Stimulated activated CD8-positive, alpha-beta memory T cell treated with anti-CD3 and anti-CD28 coated beads, Interleukin-15, amount 100 ng/mL, for 48 hours (primary cell): ENCODE data around the gene SPPL2A.
A peak's percentile ranks its signal among the peaks of the same experiment; 100 is the strongest.
"Not testable (repeated sequence)": the region's sequence is repeated elsewhere in the genome, so short reads cannot be mapped to it uniquely, and the experiment has no call there.

Source experiments
- DNase-seq, 2 donors: peaks; one replicate each; pipeline ENCODE4 v3.0.0-alpha.2; 2020; ENCODE audit warnings: low read depth in 2 of 2

Gene SPPL2A, protein sequence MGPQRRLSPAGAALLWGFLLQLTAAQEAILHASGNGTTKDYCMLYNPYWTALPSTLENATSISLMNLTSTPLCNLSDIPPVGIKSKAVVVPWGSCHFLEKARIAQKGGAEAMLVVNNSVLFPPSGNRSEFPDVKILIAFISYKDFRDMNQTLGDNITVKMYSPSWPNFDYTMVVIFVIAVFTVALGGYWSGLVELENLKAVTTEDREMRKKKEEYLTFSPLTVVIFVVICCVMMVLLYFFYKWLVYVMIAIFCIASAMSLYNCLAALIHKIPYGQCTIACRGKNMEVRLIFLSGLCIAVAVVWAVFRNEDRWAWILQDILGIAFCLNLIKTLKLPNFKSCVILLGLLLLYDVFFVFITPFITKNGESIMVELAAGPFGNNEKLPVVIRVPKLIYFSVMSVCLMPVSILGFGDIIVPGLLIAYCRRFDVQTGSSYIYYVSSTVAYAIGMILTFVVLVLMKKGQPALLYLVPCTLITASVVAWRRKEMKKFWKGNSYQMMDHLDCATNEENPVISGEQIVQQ

DNA sequence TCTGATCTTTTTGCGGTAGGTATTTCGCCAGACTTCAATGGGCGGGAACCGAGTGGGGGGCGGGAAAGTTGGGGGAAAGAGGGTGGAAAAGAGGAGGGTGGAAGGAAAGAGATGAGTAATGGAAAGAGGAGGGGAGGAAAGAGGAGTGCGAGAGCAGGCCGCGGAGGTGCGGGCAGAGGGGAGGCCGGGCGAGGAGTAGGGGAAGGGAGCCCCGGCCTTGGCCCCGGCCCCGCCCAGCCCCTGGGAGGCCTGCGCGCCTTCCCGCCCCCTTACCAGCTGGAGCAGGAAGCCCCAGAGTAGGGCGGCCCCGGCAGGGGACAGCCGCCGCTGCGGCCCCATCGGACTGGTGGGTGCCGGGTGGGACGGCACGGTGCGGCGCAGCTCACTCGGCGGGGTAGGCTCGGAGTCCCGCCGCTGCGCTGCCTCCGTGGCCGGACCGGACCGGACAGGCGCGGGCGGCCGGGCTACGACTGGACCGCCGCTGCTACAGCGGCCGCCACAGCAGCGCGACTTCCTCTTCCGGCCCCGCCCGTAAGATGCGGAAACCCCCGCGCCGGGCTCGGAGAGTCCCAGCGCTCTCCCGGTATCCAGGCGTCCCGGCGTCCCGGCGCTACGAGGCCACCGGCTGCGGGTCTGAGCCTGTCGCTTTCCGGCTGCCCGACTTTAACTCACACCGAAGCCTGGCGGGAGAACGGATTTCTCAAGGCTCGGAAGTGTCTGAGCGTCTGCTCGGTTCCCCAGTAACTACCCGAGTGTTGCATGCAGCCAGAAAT, at the start of gene SPPL2A:
Gene SPPL2A (minus strand): TSS at position 512 of the 773 bp plus-strand sequence. CDS start 173 bp downstream, at position 339.
- DNase-seq: peak; percentile 90

DNA sequence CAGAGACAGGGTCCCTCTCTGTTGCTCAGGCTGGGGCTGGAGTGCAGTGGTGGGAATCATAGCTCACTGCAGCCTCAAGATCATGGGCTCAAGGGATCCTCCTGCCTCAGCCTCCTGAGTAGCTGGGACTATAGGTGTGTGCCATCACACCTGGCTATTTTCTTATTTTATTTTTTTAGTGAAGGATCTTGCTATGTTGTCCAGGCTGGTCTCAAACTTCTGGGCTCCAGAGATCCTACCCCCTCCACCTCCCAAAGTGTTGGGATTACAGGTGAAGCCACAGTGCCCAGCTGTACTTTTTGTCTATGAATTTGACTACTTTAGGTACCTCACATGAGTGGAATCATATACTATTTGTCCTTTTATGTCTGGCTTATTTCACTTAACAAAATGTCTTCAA, 49.1 kb upstream of the SPPL2A start:
- DNase-seq: no peak

DNA sequence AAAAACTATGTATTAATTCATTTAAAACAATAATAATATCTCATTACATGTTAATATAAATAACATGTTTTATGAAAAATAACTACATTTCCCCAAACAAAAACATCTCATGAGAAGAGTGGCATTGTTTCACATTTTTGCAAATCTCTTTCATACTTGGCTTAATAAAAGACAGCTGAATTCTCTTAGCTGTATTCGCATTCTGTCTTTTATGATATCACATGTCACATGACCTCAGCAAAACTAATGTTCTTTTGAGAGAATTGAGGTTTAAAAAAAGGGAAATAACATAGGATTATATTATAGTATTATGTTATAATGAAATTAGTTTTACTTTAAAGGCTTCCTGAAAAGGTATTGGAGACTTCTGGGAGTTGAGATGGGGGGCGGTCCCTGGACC, 48.4 kb upstream of the SPPL2A start:
- DNase-seq: no peak

DNA sequence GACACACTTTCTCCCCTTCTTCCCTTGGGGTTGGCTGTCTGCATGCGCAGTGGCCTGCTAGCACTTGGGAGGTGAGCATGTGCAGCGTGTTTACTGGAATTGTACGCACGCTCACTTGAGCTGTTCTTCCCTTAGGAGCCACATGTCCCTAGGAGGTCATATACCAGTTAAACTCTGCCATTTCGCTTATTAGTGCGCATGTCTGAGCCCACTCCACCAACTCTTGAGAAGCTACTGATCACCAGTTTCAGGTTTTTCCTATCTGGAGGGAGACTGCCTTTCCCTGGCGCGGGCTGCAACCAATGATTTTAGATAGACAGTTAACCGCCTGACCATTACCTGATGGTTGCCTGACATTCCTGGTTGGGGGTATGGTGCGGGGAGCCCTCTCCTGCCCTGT, 47.6 kb upstream of the SPPL2A start:
- DNase-seq: no peak

DNA sequence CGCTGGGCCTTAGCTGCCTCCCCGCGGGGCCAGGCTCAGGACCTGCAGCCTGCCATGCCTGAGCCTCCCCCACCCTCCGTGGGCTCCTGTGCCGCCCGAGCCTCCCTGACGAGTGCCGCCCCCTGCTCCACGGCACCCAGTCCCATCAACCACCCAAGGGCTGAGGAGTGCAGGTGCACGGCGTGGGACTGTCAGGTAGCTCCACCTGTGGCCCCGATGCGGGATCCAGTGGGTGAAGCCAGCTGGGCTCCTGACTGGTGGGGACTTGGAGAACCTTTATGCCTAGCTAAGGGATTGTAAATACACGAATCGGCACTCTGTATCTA, 46.6 kb upstream of the SPPL2A start:
- not testable (repeated sequence) for DNase-seq

DNA sequence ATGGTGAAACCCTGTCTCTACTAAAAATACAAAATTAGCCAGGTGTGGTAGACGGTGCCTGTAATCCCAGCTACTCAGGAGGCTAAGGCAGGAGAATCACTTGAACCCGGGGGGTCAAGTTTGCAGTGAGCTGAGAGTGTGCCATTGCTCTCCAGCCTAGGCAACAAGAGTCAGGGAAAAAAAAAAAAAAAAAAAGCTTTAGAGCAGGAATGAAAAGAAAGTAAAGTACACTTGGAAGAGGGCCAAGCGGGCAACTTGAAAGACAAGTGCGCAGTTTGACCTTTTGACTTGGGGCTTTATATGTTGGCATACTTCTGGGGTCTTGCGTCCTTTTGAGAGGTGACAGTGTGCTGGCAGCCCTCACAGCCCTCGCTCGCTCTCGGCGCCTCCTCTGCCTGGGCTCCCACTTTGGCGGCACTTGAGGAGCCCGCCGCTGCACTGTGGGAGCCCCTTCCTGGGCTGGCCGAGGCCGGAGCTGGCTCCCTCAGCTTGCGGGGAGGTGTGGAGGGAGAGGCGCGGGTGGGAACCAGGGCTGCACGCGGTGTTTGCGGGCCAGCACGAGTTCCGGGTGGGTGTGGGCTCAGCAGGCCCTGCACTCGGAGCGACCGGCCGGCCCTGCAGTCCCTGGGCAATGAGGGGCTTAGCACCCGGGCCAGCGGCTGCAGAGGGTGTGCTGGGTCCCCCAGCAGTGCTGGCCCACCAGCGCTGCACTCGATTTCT, 46.1 kb upstream of the SPPL2A start:
- DNase-seq: not testable (repeated sequence)

DNA sequence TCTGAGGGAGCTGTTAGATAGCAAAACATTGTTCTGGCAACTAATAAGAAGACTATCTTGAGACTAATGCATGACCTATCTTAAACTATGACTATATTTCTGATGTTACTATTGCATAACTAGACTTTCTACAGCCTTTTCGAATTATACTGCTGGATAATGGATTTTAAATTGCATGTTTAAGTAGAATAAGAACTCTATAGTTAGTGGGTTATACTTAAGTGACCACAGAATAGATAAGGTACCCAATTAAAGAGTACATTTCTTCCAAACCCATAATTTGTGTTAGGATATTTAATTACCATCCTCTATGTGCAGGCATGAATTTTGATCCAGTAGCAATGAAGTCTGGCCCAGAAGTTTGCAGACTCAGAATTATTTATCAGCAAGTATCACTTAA, 44.6 kb upstream of the SPPL2A start:
- no peak for DNase-seq

DNA sequence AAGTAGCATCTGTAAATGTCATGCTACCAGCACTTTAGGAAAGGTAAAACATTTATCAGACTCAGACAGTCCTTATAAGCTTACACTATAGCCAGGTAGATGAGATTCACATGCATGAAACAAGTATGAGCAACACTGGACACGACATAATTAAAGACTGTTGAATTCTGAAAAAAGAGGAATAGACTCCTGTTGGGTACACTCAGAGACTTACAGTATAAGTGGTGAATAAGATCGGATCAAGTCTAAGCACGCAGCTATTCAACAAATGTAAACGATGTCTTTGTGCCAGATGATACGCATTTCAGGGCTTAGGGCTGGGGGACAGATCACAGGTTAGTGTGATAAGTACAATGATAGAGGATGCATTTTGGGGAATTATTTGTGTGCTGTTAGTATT, 43.2 kb upstream of the SPPL2A start:
- no peak for DNase-seq

DNA sequence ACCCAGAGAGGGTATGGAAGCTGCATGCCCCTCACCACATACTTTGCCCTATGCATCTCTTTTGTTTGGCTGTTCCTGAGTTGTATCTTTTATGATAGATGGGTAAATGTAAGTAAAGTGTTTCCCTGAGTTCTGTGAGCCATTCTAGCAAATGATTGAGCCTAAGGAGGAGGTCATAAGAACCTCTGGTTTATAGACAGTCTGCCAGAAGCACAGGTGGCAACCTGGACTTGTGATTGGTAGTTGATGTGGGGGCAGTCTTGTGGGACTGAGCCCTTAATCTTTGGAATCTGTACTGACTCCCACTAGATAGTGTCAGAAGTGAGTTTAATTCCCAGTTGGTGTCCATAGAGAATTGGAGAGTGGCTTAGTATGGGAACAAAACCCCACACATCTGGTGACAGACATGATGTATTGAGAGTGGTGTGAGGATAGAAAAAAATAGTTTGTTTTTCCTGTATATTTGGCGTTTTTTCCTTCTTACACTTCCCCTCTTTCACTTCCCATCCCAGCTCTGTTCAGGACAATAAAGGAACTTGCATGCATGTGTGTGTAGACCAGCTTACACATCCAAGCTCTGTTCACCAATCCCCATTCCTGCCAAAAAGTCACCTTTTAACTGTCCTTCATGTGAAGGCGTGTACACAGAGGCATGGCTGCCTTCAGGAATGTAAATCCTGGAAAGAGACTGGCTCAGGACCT, 38.1 kb upstream of the SPPL2A start:
- no peak for DNase-seq

DNA sequence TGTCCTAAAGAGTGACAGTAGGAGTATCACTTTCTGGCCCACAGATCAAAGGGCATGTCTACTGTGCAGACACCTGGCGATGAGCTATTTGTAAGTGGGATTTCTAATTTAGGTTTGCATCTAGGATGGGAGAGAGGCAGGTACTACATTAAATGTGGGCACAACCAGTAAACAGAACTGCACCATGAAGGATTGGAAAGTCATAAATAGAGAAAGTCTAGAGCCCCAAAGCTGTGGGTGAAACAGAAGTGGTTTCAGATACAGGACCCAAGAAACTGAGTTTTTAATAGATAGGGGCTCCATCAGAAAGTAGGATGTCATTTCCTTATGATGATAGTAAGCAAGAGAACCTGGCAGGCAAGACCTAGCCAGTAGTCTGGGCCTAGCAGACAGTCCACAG, 35.2 kb upstream of the SPPL2A start:
- no peak for DNase-seq

DNA sequence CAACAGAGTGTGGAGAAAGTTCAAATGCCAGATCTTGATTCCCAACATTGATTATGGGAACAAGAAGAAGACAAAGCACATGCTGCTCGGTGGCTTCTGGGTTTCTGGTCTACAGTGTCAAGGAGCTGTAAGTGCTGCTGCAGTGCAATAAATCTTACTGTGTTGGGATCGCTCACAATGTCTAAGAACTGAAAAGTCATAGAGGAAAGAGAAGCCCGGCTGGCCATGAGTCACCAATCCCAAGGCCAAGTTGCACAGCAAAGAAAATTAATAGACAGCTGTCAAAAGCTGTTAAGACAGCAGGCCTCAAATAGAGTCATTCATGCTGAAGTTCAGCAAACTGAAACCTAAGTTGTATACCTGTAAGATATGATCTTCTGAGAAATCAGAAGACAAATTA, 33.2 kb upstream of the SPPL2A start:
- no peak for DNase-seq

DNA sequence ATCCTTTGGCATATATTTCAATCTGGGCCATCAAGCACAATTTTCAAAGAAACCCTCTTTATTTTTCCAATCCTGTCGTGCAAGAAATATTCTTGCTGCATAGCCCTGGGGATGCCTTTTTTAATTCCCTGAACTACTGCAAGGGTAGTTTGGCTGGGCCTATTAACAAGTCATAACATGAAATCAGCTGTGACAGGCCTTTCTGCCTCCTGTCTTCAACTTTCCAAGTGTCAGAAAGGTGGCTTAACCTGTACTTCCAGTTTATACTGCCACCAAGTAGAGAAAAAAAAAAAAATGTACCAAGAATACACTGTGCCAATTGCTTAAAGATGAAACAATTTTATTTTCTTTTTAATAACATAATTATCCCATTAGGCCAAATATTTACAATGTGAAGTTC, 32.4 kb upstream of the SPPL2A start:
- DNase-seq: no peak

DNA sequence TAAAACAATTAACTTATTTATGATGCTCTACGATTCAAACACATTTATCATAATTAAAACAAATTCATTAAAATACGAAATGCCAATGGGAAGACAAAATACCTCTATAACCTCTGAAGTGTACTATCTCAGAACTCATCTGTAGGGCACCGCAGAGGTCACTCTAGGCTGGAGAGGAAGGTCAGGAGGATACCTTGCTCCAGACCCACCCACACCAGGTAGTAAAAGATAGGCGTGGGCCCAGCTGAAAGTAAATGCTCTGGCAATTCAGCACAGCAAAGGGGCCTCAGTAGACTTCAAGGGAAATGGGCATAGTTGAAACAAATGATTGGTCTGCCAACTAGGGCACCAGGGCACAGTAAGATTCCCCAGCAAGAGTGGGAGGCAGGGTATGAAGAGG, 26.0 kb upstream of the SPPL2A start:
- no peak for DNase-seq

DNA sequence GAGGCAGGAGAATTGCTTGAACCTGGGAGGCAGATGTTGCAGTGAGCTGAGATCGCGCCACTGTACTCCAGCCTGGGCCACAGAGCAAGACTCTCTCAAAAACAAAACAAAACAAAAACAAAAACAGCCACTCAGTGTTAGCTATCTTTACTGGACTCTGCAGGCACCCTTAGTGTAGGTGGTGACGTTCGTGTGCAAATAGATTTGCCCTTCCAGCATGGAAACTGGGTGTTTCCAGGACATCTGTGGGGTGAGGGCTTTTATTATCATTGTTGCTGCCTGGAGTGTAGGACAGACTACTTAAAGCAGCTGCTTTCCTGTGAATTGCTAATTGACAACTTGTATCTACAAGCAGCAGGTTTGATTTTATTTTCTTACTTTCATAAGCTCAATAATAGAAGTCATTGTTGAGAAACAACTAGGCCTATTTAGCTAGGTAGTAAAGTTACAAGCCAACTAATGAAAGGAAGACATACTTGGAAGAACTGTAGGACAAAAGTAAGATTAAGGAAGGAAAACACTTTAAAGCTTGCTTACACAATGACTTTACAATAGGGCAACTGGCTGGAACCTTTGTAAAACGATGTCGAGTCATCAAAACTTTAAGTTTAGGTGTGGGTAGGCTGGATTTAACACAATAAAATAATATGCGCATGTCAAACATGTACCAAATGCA, 25.4 kb upstream of the SPPL2A start:
- no peak for DNase-seq

DNA sequence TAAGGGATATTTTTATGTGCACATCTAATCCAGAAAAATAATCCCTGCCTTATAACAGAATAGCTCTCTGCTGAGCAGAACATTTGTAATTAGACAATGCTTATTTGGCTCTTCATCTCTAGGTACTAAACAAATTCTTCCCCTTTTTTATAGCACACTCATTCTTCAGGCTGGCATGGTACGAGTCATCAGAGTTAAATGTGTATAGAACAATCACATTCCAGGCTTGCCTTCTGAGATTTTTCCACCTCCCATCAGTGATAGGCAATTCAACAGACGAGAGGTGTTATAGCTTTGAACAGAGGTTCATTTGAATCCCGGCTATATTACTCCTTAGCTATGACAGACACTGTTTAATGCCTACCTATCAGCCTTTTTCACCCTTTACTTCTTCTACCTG, 21.4 kb upstream of the SPPL2A start:
- no peak for DNase-seq

DNA sequence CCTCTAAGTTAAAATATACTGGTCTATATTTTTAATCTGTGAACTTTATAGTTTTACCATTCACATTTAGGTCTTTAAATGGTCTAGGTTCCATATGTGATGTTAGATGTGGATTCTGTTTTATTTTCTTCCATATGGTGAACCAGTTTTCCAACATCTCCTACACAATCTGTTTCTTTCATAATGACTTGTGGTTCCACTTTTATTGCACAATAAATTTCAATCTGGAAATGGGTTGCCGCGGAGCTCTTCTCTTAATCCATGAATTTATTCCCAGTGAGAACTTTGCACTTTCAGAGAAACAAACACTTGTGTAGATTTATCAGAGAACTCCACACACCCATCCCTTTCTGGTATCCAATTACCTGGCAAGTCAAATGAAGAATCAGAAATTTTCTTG, 20.9 kb upstream of the SPPL2A start:
- DNase-seq: no peak

DNA sequence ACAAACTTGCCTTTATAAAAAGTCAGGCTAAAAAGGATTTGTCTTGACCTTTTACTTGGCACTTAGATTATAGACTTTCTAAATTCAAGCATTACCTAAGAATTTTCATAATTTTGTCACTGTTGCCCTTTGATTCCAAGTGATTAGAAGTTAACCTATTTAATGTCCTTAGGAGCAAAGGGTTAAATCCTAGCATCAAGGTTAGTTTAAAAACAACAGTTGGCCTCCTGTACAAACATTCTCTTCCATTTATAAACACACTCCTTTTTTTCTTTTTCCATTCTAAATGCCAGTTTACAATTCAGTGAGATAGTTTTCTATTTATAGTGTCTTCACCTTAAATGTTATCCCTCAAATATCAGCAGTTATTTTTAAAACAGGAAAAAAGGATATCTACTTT, 18.4 kb upstream of the SPPL2A start:
- DNase-seq: no peak

DNA sequence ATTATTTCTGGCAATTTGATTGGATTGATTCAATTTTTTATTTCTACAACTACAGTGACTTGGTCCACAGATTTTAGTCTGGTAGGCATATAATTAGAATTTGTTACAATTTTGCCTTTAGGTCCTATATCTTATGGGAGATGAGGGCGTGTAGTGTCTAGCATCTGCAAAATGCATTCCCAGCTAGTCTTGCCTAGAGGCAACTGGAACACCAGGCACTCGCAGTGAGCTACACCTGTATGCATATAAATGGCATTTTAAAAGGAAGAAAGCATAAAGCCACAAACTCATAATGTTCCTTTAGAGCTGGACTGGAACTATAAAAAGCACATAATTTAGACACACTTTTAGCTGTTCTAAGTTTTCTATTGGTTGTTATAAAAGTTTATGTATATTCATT, 17.9 kb upstream of the SPPL2A start:
- DNase-seq: no peak

DNA sequence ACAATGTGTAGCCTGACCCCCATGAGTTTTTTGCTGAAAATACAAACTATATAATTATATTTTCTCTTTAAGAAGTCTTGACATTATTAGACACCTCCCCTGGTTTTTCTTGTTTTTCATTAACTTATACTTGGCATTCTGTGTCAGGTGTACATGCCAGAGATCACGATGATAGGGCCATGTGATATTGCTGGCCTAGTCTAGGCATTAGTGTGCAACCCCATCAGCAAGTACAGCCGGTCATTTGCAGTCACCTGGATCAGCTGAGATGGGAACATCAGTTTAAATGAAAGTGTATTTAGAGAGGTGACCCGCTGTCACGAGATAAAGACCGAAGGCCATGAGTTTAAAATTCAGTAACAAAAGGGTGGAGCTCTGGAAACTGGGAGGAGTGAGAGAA, 12.6 kb upstream of the SPPL2A start:
- DNase-seq: no peak

DNA sequence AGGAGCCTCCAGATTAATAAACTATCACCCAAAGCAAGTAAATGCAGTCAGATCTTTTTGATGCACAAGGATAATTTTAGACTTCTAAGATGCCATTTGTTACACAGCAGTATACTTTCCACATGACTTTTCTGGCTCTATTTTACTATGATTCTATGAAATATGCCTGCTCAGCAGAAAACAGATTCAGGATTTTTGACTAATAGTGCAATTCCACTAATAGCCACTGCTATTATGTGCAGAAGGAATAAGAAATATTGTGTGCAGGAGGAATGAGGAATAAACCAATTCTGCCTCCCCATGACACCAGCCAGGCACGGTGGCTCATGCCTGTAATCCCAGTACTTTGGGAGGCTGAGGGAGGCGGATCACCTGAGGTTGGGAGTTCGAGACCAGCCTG, 11.5 kb upstream of the SPPL2A start:
- DNase-seq: no peak

DNA sequence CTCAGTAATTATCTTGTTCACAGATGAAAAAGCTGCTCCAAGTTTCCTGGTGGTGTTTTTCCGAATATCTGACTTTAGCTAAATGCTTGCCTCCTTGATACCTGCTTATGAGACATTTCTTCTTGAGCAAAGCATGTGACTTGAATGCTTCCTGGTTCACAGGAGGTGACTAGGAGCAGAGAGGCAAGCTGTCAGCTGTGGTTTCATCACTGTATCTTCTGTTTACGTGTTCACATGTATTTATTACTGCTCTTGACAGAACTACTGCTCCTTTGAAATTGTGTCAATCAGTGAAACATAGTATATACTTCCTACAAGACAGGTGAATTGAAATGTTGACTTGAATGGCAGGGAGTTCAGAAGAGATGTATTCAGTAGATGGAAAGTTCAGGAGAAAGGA, 8.9 kb upstream of the SPPL2A start:
- no peak for DNase-seq
